ENCODE measurements around the gene SRRM3. TPM values are rescaled to one million over a fixed set of nuclear protein-coding genes. Genes with fewer than 3 reads are reported as not detected.

The SRRM3 gene
- total and polyA plus RNA-seq, 3 experiments from 2014 or later, result not detected

DNA sequence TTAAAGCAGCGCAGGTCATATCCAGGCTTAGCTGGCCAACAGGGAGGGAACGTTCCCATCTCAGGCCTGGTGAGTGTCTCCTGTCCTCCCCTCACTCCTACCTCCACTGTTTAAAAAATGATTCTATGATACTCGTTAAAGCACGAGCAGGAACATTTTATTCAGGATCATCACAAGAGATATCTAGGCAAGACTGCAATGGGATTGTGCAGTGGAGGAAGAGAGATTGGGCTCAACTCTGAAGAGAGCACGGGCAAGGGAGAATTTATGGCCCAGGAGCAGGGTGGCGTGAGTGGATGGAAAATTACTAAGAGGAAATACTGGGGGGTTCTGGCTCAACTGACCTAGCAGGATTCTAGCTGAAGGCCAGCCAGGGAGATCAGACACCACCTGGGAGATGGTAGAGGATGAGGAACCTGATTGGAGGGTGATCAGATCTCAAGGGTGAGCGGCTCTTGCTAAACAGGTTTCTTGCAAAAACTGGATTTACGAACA is 91.8 kb downstream of the SRRM3 start:
- H3K36me3 ChIP-seq (ENCODE audit: insufficient read depth, low read length), result no peaks in the 10 kb centered on the region
- CTCF ChIA-PET, result interaction anchor here (1.0 to 5.1 kb wide), 3 partner anchors 9 to 34 kb away, joined by 3 to 44 read pairs (median 10); partner anchors contain the start of gene HSPB1
- H3K4me3 ChIP-seq (ENCODE audit: low read length), result no peak overlapping the region
- Mint-ChIP-seq H3K36me3 (no peaks in the 10 kb centered on the region), H3K4me3 (no peak overlapping the region), H3K4me1 (peaks cover 4 to 8% (median 6%) of the 10 kb centered on the region in 3 donors), H3K27me3 (peaks cover 2 to 9% of the 10 kb centered on the region in 2 donors), H3K9me3 (no peaks in the 10 kb centered on the region), H3K27ac (no peak overlapping the region)
- peaks cover 10% of the 10 kb centered on the region for H3K4me1 ChIP-seq (ENCODE audit: insufficient read depth, low read length)
- no peaks in the 10 kb centered on the region for H3K9me3 ChIP-seq (ENCODE audit: low read length)
- no peak for DNase-seq
- H3K27ac ChIP-seq (ENCODE audit: low read depth, low read length), result no peak overlapping the region
- POLR2A ChIA-PET, result no interaction called here
- H3K27me3 ChIP-seq (ENCODE audit: insufficient read depth, low read length, poor library complexity, severe bottlenecking), result no peaks in the 10 kb centered on the region

DNA sequence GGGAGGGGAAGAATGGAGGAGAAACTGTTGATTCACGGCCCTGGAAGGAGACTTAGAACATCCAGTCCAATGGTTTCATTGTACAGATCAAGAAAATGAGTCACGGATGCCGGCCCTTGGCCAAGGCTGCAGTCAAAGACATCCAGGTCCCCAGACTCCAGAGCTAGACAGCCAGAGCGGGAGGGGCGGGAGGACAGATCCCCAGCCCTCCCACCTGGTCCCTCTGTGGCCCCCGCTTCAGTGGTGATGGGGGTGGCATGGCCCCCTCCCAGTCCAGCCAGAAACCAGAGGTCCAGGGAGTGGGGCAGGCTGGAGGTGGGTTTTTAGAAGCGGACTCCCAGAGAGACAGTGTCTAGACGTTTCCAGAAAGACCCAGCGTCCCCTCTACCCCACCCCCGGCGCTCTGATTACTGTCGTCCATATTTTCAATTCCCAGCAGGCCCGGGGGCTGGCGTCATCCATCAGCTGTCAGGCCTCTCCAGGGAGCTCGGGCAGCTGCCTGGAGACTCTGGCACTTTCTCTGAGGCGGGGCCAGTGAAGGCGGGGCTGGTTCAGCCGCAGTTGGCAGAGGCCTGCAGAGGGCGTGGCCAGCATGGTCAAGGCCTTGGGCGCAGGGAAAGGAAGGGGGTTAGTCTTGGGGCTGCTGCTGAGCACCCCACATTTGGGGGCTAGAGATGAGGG is 92.8 kb downstream of the SRRM3 start:
- Mint-ChIP-seq H3K36me3 (no peaks in the 10 kb centered on the region), H3K27ac (no peak overlapping the region), H3K4me3 (no peak overlapping the region), H3K27me3 (peaks cover 2 to 9% of the 10 kb centered on the region in 2 donors), H3K4me1 (peaks cover 4 to 8% (median 6%) of the 10 kb centered on the region in 3 donors), H3K9me3 (no peaks in the 10 kb centered on the region)
- H3K36me3 ChIP-seq (ENCODE audit: insufficient read depth, low read length), result no peaks in the 10 kb centered on the region
- H3K27ac ChIP-seq (ENCODE audit: low read depth, low read length), result no peak overlapping the region
- ChIA-PET POLR2A (no interaction called here), CTCF (interaction anchor here (5.1 kb wide), 1 partner anchor 20 kb away, joined by 44 read pairs; no protein-coding TSS in a partner anchor)
- DNase-seq, result no peak
- H3K9me3 ChIP-seq (ENCODE audit: low read length), result no peaks in the 10 kb centered on the region
- H3K4me1 ChIP-seq (ENCODE audit: insufficient read depth, low read length), result peaks cover 10% of the 10 kb centered on the region
- no peak overlapping the region for H3K4me3 ChIP-seq (ENCODE audit: low read length)
- H3K27me3 ChIP-seq (ENCODE audit: insufficient read depth, low read length, poor library complexity, severe bottlenecking), result no peaks in the 10 kb centered on the region

DNA sequence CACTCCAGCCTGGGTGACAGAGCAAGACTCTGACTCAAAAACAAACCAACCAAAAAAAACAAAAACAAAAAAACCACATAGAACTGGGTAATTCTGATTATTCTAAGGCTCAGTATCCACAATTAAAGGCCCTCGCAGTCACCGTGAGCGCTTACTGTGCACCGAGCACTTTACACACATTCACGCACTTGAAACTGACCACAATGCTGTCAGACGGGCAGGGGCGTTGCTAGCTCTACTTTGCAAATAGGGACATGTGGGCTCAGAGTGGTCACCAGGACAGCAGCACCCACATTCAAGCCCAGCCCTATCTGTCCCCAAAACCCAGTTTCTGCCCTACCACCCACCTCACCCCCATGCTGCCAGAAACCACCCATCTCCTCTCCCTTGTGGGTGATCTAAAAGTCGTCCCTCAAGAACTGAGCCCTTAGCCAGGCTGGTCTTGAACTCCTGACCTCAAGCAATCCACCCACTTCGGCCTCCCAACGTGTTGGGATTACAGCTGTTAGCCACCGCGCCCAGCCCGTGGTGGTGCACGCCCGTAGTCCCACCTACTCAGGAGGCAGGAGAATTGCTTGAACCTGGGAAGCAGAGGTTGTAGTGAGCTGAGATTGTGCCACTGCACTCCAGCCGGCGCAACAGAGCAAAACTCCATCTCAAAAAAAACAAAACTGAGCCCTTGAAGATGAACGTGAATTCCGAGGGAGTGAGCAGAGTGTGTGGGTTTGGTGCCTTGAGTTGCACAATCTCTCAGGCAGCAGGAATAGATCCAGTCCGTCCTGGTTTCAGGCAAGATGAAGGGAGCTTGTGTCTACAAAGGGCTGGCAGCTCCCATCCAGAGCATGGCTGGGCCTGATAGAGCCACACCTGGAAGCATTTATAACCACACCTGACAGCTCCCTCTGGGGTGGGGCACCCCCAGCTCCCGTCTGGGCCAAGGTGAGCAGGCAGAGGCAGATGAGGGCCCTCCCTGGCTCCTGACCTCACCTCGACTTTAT is 95.3 kb downstream of the SRRM3 start:
- DNase-seq, result no peak
- Histone ChIP-seq H3K27me3 (ENCODE audit: insufficient read depth, low read length, poor library complexity, severe bottlenecking) (no peaks in the 10 kb centered on the region), H3K4me1 (ENCODE audit: insufficient read depth, low read length) (peaks cover 4% of the 10 kb centered on the region), H3K36me3 (ENCODE audit: insufficient read depth, low read length) (no peaks in the 10 kb centered on the region), H3K9me3 (ENCODE audit: low read length) (no peaks in the 10 kb centered on the region), H3K27ac (ENCODE audit: low read depth, low read length) (no peak overlapping the region), H3K4me3 (ENCODE audit: low read length) (no peak overlapping the region)
- Mint-ChIP-seq H3K9me3 (no peaks in the 10 kb centered on the region), H3K27me3 (peaks cover 2 to 9% of the 10 kb centered on the region in 2 donors), H3K4me1 (peaks cover 1 to 2% (median 1%) of the 10 kb centered on the region in 3 donors), H3K4me3 (no peak overlapping the region), H3K27ac (no peak overlapping the region), H3K36me3 (no peaks in the 10 kb centered on the region)
- ChIA-PET POLR2A (interaction anchor here (0.6 kb wide), 1 partner anchor 31 kb away, joined by 6 read pairs; no protein-coding TSS in a partner anchor), CTCF (interaction anchor here (1.6 to 5.1 kb wide), 2 partner anchors 17 to 119 kb away, joined by 6 to 44 read pairs; no protein-coding TSS in a partner anchor)

DNA sequence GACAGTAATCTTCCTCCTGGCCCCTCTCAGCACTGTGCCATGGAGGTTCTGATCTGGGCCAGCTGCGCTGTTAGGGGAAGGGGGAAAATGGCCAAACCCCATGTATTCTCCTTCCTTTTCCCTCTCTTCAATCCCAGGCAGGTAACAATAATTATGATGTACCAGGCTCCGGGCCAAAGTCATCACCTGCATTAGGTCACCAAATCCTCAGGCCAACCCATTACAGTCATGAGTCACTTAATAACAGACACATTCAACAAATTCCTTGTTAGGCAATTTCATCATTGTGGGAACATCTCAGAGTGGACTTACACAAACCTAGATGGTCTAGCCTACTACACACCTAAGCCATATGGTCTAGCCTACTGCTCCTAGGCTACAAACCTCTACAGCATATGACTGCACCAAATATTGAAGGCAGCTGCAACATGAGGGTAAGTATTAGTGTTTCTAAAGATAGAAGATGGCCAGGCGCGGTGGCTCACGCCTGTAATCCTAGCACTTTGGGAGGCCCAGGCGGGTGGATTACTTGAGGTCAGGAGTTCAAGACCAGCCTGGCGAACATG is 98.6 kb downstream of the SRRM3 start:
- no peak overlapping the region for H3K4me3 ChIP-seq (ENCODE audit: low read length)
- H3K9me3 Mint-ChIP-seq, result no peaks in the 10 kb centered on the region
- CTCF ChIA-PET, result interaction anchor here (1.7 to 2.6 kb wide), 2 partner anchors 14 to 60 kb away, joined by 4 to 10 read pairs; no protein-coding TSS in a partner anchor
- H3K27me3 Mint-ChIP-seq, result peaks cover 0 to 5% of the 10 kb centered on the region in 2 donors
- H3K27ac ChIP-seq (ENCODE audit: low read depth, low read length), result no peak overlapping the region
- H3K4me1 Mint-ChIP-seq, result peaks cover 18 to 20% (median 18%) of the 10 kb centered on the region in 3 donors
- no peaks in the 10 kb centered on the region for H3K9me3 ChIP-seq (ENCODE audit: low read length)
- no peak for DNase-seq
- POLR2A ChIA-PET, result no interaction called here
- peaks cover 0 to 3% (median 0%) of the 10 kb centered on the region in 3 donors for H3K36me3 Mint-ChIP-seq
- peak overlapping the region in 2 of 7 donors; percentile 14 to 24 for H3K4me3 Mint-ChIP-seq
- no peaks in the 10 kb centered on the region for H3K36me3 ChIP-seq (ENCODE audit: insufficient read depth, low read length)
- no peaks in the 10 kb centered on the region for H3K27me3 ChIP-seq (ENCODE audit: insufficient read depth, low read length, poor library complexity, severe bottlenecking)
- H3K4me1 ChIP-seq (ENCODE audit: insufficient read depth, low read length), result peaks cover 7% of the 10 kb centered on the region
- H3K27ac Mint-ChIP-seq, result peak overlapping the region in 2 of 8 donors; percentile 20 to 47

DNA sequence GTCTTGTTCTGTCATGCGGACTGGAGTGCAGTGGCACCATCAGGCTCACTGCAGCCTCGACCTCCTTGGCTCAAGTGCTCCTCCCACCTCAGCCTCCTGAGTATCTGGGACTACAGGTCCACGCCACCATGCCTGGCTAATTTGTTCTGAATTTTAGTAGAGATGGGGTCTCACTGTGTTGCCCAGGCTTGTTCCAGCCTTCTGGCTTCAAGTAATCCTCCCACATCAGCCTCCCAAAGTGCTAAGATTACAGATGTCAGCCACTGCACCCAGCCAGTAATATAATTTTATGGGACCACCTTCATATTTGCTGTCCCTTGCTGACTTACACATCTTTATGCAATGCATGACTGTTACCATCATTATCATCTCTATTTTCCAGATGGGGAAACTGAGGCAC is 99.3 kb downstream of the SRRM3 start:
- Mint-ChIP-seq H3K4me1 (peaks cover 18 to 20% (median 18%) of the 10 kb centered on the region in 3 donors), H3K27me3 (peaks cover 0 to 5% of the 10 kb centered on the region in 2 donors), H3K9me3 (no peaks in the 10 kb centered on the region), H3K36me3 (peaks cover 0 to 3% (median 0%) of the 10 kb centered on the region in 3 donors), H3K4me3 (peak overlapping the region in 3 of 7 donors; percentile 32 to 64 (median 54)), H3K27ac (peak overlapping the region in 1 of 8 donors; percentile 79)
- ChIA-PET CTCF (interaction anchor here (2.6 kb wide), 2 partner anchors 9 to 13 kb away, joined by 10 read pairs; no protein-coding TSS in a partner anchor), POLR2A (no interaction called here)
- H3K27ac ChIP-seq (ENCODE audit: low read depth, low read length), result no peak overlapping the region
- no peak for DNase-seq
- H3K36me3 ChIP-seq (ENCODE audit: insufficient read depth, low read length), result no peaks in the 10 kb centered on the region
- no peaks in the 10 kb centered on the region for H3K9me3 ChIP-seq (ENCODE audit: low read length)
- peaks cover 7% of the 10 kb centered on the region for H3K4me1 ChIP-seq (ENCODE audit: insufficient read depth, low read length)
- no peaks in the 10 kb centered on the region for H3K27me3 ChIP-seq (ENCODE audit: insufficient read depth, low read length, poor library complexity, severe bottlenecking)
- H3K4me3 ChIP-seq (ENCODE audit: low read length), result no peak overlapping the region

DNA sequence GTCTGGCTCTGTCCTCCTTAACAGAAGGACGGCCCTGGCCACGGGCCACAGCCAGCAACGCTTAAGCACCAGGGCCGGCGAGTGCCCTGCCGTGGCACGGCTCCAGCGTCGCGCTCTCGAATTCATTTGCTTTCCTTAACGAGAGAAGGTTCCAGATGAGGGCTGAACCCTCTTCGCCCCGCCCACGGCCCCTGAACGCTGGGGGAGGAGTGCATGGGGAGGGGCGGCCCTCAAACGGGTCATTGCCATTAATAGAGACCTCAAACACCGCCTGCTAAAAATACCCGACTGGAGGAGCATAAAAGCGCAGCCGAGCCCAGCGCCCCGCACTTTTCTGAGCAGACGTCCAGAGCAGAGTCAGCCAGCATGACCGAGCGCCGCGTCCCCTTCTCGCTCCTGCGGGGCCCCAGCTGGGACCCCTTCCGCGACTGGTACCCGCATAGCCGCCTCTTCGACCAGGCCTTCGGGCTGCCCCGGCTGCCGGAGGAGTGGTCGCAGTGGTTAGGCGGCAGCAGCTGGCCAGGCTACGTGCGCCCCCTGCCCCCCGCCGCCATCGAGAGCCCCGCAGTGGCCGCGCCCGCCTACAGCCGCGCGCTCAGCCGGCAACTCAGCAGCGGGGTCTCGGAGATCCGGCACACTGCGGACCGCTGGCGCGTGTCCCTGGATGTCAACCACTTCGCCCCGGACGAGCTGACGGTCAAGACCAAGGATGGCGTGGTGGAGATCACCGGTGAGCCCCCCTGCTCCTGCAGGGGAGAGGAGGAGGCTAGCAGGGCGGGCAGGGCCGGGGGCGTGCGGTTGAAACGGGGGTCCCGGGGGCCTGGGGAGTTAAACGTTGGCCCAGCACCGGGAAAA is 100.9 kb downstream of the SRRM3 start, which contains the start of gene HSPB1:
TSS of gene HSPB1 (plus strand) at position 327 of the 855 bp plus-strand sequence. CDS start at position 367, 40 bp downstream.
- Histone ChIP-seq H3K27ac (ENCODE audit: low read depth, low read length) (peak within 1 kb of the TSS; percentile 65), H3K27me3 (ENCODE audit: insufficient read depth, low read length, poor library complexity, severe bottlenecking) (no peaks in the 10 kb centered on the region), H3K36me3 (ENCODE audit: insufficient read depth, low read length) (no peaks in the 10 kb centered on the region), H3K4me3 (ENCODE audit: low read length) (peak within 1 kb of the TSS; percentile 73), H3K9me3 (ENCODE audit: low read length) (no peaks in the 10 kb centered on the region), H3K4me1 (ENCODE audit: insufficient read depth, low read length) (peaks cover 7% of the 10 kb centered on the region)
- Mint-ChIP-seq H3K27ac (peak within 1 kb of the TSS; percentile 77 to 96 (median 86)), H3K4me3 (peak within 1 kb of the TSS; percentile 88 to 97 (median 92)), H3K4me1 (peaks cover 18 to 20% (median 18%) of the 10 kb centered on the region in 3 donors), H3K36me3 (peaks cover 0 to 3% (median 0%) of the 10 kb centered on the region in 3 donors), H3K27me3 (peaks cover 0 to 5% of the 10 kb centered on the region in 2 donors), H3K9me3 (no peaks in the 10 kb centered on the region)
- DNase-seq, result peak; percentile 33 to 77 (median 53)
- ChIA-PET CTCF (interaction anchor here (0.8 to 5.5 kb wide), 8 partner anchors 9 to 124 kb away, joined by 3 to 34 read pairs (median 4); no protein-coding TSS in a partner anchor), POLR2A (interaction anchor here (0.5 to 1.0 kb wide), 3 partner anchors 10 to 55 kb away, joined by 3 to 5 read pairs (median 5); no protein-coding TSS in a partner anchor)
